Measurements from ENCODE around the gene MAK.

- no peak for TF ChIP-seq POLR2AphosphoS5 (IDR thresholded peaks at IDR 0.05; ENCODE audit: low read depth, low read length)
- no peak for TF ChIP-seq TAF1 (IDR thresholded peaks at IDR 0.05; ENCODE audit: borderline replicate concordance, low read depth, low read length)
- no peak for TF ChIP-seq POLR2A (IDR thresholded peaks at IDR 0.05; ENCODE audit: low read depth, low read length)
These were observed 36.7 kb upstream of the MAK start for GRCh38 chr6:10875026-10875425.
